ENCODE measurements around the gene RFWD3. TPM values are rescaled to one million over a fixed set of nuclear protein-coding genes. Genes with fewer than 3 reads are reported as not detected.
A peak's percentile ranks its signal among the peaks of the same experiment; 100 is the strongest.

RFWD3 gene
- total and polyA plus RNA-seq, 12 donors, result 1.8 to 10.2 (median 5.6) TPM

DNA sequence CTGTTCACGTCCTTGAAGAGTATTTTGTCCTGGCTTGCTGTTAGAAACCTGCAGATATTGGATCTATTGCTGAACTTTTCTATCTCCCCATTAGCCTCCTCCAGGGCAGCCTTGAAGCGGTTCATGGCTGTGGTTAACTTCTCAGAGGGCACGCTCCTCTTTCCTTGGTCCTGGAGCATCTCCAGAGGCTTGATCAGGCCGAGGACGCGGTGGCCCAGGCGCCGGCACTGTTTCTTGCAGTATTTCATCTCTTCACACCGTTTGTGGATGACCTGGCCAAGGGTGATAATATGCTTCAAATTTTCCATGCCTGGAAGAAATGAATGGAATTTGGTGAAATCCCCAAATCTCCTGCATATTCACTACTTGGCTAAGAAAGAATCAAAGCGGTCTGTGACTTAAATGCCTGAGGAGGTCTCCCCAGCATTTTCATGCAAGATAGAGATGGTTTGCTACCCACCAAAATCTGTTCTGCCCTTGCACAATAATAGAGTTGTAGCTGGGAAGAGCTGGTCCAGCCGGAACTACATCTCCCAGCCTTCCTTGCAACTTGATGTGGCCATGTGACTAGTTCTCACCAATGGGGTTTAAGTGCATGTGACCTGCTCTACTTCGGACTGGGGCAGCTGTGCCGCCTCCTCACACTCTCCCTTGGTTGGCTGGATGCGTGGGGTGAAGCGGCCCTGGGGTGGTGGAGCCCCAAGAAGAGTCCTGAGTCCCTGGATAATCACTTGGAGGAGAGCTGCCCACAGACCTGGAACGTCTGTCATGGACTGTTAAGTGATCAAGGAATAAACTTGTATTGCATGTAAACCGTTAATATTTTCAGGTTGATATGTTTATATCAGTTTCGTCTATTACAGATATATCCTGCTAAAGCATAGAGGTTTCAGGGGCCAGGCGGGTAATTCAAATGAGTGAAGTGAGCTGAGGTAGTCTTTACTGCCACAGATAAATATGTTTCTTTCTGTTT, 29.1 kb upstream of the RFWD3 start:
- intact Hi-C loops (cut with DNase I), result no loop called here
- ATAC-seq, result peak; percentile 90 to 96 (median 95)
- H3K9me3 ChIP-seq, result no peaks in the 10 kb centered on the region

DNA sequence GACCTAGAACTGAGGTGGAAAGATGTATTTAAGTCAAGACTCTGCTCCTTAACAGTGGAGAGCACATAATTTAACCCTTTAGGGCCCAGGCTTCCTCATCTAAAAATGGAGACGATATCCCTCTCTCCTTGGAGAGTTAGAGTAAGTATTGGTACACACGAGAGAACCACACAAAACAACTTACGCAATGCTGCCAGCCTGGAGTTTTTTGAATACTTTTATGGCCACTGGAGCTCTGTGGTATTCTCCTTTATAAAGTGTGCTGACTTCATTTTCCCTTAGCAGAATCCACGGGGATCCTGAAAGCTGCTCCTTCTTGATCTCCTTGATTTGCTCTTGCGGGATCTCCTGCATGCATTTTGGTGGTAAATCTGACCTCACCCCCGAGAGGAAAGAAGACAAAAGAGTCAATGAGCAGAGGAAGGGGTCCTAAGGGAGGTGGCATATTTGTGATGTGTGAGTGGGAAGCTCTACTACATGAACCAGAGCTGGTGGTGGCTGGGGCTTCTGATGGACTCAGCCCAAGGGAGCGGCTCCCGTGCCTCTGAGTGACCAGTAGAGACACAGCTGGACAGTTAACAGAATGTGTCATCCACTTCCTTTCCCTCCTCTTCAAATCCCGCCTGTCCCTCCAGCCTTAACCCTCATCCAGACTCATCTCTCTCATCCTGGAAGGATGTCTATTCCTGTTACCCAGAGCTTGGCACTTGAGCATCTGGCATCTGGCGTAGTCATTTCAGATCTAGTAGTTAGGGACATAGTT, 24.6 kb upstream of the RFWD3 start:
- H3K4me3 ChIP-seq, result no peak overlapping the region
- intact Hi-C loops (cut with DNase I), result no loop called here
- ATAC-seq (no peak), DNase-seq (no peak)
- H3K27ac ChIP-seq, result no peak overlapping the region
- H3K9me3 ChIP-seq, result no peaks in the 10 kb centered on the region
- H3K36me3 ChIP-seq, result peaks cover 0 to 94% (median 9%) of the 10 kb centered on the region in 9 donors
- H3K4me1 ChIP-seq, result peaks cover 0 to 11% (median 0%) of the 10 kb centered on the region in 9 donors
- TF ChIP-seq, protein P1, sequence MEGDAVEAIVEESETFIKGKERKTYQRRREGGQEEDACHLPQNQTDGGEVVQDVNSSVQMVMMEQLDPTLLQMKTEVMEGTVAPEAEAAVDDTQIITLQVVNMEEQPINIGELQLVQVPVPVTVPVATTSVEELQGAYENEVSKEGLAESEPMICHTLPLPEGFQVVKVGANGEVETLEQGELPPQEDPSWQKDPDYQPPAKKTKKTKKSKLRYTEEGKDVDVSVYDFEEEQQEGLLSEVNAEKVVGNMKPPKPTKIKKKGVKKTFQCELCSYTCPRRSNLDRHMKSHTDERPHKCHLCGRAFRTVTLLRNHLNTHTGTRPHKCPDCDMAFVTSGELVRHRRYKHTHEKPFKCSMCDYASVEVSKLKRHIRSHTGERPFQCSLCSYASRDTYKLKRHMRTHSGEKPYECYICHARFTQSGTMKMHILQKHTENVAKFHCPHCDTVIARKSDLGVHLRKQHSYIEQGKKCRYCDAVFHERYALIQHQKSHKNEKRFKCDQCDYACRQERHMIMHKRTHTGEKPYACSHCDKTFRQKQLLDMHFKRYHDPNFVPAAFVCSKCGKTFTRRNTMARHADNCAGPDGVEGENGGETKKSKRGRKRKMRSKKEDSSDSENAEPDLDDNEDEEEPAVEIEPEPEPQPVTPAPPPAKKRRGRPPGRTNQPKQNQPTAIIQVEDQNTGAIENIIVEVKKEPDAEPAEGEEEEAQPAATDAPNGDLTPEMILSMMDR (IDR thresholded peaks at IDR 0.05), result no peak
- 76 to 77% methylated on average over 10 of the region's 10 CpGs for WGBS, 2 donors
- no peaks in the 10 kb centered on the region for H3K27me3 ChIP-seq

More for the DNA sequence above, 29.1 kb upstream of the RFWD3 start:
- H3K4me1 ChIP-seq, result peaks cover 0 to 36% (median 15%) of the 10 kb centered on the region in 9 donors
- peaks cover 0 to 59% (median 7%) of the 10 kb centered on the region in 9 donors for H3K36me3 ChIP-seq
- no peaks in the 10 kb centered on the region for H3K27me3 ChIP-seq
- TF ChIP-seq, protein P1 (IDR thresholded peaks at IDR 0.05), result no peak
- peak overlapping the region in 9 of 10 donors; percentile 18 to 52 (median 48) for H3K4me3 ChIP-seq
- 48 to 52% methylated on average over 19 of the region's 19 CpGs for WGBS, 2 donors
- H3K27ac ChIP-seq, result peak overlapping the region in 1 of 10 donors; percentile 62
- DNase-seq, result peak; percentile 70 to 86

DNA sequence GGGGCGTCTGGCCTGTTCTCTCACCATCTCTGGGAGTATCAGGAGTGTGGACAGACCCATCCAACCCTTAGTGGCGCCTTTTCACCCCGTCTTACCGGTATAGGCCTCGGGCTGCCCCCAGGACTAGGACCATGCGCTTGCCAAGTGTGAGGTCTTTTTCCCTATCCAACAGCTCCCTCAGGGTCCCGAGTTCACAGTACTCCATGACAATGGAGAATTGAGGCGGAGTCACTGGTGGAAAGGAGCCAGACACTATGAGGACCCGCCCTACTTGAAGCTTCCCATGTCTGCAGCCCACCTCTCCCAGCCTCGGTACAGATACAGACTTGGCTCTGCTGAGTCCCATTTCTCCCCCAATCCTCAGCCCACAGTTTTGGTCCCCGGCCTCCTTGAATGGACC, 15.9 kb upstream of the RFWD3 start:
- peak in 1 of 8 donors; percentile 20 for ATAC-seq
- intact Hi-C loops (cut with DNase I), result no loop called here
- Histone ChIP-seq H3K4me1 (peaks cover 0 to 5% (median 0%) of the 10 kb centered on the region in 9 donors), H3K36me3 (peaks cover 0 to 100% (median 3%) of the 10 kb centered on the region in 9 donors), H3K27ac (no peak overlapping the region), H3K9me3 (no peaks in the 10 kb centered on the region), H3K4me3 (no peak overlapping the region), H3K27me3 (no peaks in the 10 kb centered on the region)
- TF ChIP-seq, protein P1 (IDR thresholded peaks at IDR 0.05), result no peak
- 74% methylated on average over 11 of the region's 11 CpGs for WGBS, 2 donors
- no peak for DNase-seq

DNA sequence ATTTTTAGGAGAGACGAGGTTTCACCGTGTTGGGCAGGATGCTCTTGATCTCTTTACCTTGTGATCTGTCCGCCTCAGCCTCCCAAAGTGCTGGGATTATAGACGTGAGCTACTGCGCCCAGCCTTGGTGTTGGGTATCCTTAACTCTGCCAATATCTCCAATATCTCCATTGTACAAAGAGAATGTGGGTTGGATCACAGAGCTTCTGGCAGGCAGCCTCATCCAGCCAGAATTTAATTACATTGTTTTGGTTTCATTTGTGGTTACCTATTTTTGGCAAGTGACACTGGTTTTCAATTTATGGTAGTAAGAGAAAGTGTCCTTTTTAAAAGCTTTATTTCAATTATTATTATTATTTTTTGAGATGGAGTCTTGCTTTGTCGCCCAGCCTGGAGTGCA, 14.0 kb upstream of the RFWD3 start:
- Histone ChIP-seq H3K27ac (no peak overlapping the region), H3K4me1 (peaks cover 0 to 5% (median 0%) of the 10 kb centered on the region in 9 donors), H3K27me3 (no peaks in the 10 kb centered on the region), H3K4me3 (no peak overlapping the region), H3K9me3 (no peaks in the 10 kb centered on the region), H3K36me3 (peaks cover 0 to 100% (median 5%) of the 10 kb centered on the region in 9 donors)
- ATAC-seq (no peak), DNase-seq (no peak)
- 81 to 95% methylated on average over 6 of the region's 6 CpGs for WGBS, 2 donors
- intact Hi-C loops (cut with DNase I), result no loop called here
- TF ChIP-seq, protein P1 (IDR thresholded peaks at IDR 0.05), result no peak

Measured in heart right ventricle (tissue), 16 donors.